Calu3 (cell line): ENCODE data around the gene EP300. TPM values are rescaled to one million over a fixed set of nuclear protein-coding genes. Genes with fewer than 3 reads are reported as not detected.
"Not testable (repeated sequence)": the region's sequence is repeated elsewhere in the genome, so short reads cannot be mapped to it uniquely, and the experiment has no call there.

ENCODE experiments used
- BruUV-seq: library from RNA; stranded (reverse); fragments of 400-500 nt; replicated peaks from 2 replicates; lab custom pipeline; 2021; lab: Mats Ljungman, UMichigan
- CTCF ChIA-PET: fragments of 300-600 bp; sonication (Branson Sonifier 250); formaldehyde crosslinking; loops from one replicate; lab custom pipeline; 2022; ENCODE audit warnings: antibody characterized with exemption; lab: Charles Lee
- DNase-seq: peaks from one replicate; pipeline ENCODE4 v3.0.0; 2022
- H3K27ac Mint-ChIP-seq: one replicate; pipeline ENCODE4 v1.8.0; 2022; ENCODE audit warnings: mixed read lengths; ENCODE audit not compliant: unreplicated experiment
- H3K27me3 Mint-ChIP-seq: one replicate; pipeline ENCODE4 v1.8.0; 2022; ENCODE audit warnings: mixed read lengths; ENCODE audit not compliant: unreplicated experiment
- H3K36me3 Mint-ChIP-seq: one replicate; pipeline ENCODE4 v1.8.0; 2022; ENCODE audit warnings: mild to moderate bottlenecking, moderate library complexity, mixed read lengths; ENCODE audit not compliant: insufficient read depth, unreplicated experiment
- H3K4me1 Mint-ChIP-seq: one replicate; pipeline ENCODE4 v1.8.0; 2022; ENCODE audit warnings: mild to moderate bottlenecking, low read depth, mixed read lengths; ENCODE audit not compliant: unreplicated experiment
- H3K4me3 Mint-ChIP-seq: one replicate; pipeline ENCODE4 v1.8.0; 2022; ENCODE audit warnings: mild to moderate bottlenecking, low read depth, moderate library complexity, mixed read lengths; ENCODE audit not compliant: unreplicated experiment
- H3K9me3 Mint-ChIP-seq: one replicate; pipeline ENCODE4 v1.8.0; 2022; ENCODE audit warnings: low read depth, mixed read lengths; ENCODE audit not compliant: unreplicated experiment
- intact Hi-C: fragments of 100-400 bp; cut with micrococcal nuclease; formaldehyde crosslinking; loops from one replicate; pipeline ENCODE4 v1.10.0; 2022; ENCODE audit not compliant: unreplicated experiment
- total RNA-seq: library from RNA; stranded (reverse); gene quantifications from 2 replicates; pipeline ENCODE4 v1.2.3, GENCODE V29; 2022
- TF ChIP-seq, protein P1 (sequence below): fragments of 200-600 bp; IDR thresholded peaks from one replicate; pipeline ENCODE4 v1.8.0; 2022; ENCODE audit warnings: antibody characterized with exemption; ENCODE audit not compliant: unreplicated experiment

Gene EP300
- total RNA-seq, 1 experiment from 2014 or later: 71.5 TPM

DNA sequence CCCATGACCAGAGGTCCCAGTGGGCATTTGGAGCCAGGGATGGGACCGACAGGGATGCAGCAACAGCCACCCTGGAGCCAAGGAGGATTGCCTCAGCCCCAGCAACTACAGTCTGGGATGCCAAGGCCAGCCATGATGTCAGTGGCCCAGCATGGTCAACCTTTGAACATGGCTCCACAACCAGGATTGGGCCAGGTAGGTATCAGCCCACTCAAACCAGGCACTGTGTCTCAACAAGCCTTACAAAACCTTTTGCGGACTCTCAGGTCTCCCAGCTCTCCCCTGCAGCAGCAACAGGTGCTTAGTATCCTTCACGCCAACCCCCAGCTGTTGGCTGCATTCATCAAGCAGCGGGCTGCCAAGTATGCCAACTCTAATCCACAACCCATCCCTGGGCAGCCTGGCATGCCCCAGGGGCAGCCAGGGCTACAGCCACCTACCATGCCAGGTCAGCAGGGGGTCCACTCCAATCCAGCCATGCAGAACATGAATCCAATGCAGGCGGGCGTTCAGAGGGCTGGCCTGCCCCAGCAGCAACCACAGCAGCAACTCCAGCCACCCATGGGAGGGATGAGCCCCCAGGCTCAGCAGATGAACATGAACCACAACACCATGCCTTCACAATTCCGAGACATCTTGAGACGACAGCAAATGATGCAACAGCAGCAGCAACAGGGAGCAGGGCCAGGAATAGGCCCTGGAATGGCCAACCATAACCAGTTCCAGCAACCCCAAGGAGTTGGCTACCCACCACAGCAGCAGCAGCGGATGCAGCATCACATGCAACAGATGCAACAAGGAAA lies 85.4 kb downstream of the EP300 start:
- H3K4me1 Mint-ChIP-seq: peaks cover 18% of the 10 kb centered on the region
- DNase-seq: no peak
- H3K27ac Mint-ChIP-seq: no peak overlapping the region
- intact Hi-C loops: no loop called here
- no peaks in the 10 kb centered on the region for H3K9me3 Mint-ChIP-seq
- CTCF ChIA-PET: interaction anchor here (0.5 kb wide), 1 partner anchor 470 kb away, joined by 5 read pairs; no protein-coding TSS in a partner anchor
- no peak overlapping the region for H3K4me3 Mint-ChIP-seq
- H3K36me3 Mint-ChIP-seq: peaks cover 60% of the 10 kb centered on the region
- TF ChIP-seq, protein P1, sequence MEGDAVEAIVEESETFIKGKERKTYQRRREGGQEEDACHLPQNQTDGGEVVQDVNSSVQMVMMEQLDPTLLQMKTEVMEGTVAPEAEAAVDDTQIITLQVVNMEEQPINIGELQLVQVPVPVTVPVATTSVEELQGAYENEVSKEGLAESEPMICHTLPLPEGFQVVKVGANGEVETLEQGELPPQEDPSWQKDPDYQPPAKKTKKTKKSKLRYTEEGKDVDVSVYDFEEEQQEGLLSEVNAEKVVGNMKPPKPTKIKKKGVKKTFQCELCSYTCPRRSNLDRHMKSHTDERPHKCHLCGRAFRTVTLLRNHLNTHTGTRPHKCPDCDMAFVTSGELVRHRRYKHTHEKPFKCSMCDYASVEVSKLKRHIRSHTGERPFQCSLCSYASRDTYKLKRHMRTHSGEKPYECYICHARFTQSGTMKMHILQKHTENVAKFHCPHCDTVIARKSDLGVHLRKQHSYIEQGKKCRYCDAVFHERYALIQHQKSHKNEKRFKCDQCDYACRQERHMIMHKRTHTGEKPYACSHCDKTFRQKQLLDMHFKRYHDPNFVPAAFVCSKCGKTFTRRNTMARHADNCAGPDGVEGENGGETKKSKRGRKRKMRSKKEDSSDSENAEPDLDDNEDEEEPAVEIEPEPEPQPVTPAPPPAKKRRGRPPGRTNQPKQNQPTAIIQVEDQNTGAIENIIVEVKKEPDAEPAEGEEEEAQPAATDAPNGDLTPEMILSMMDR: no peak
- no TSS peak for BruUV-seq
- H3K27me3 Mint-ChIP-seq: no peaks in the 10 kb centered on the region

GRCh38 chr22:41178425-41178975 lies 86.1 kb downstream of the EP300 start:
- Mint-ChIP-seq H3K27ac (no peak overlapping the region), H3K4me1 (peaks cover 18% of the 10 kb centered on the region), H3K9me3 (no peaks in the 10 kb centered on the region), H3K27me3 (no peaks in the 10 kb centered on the region), H3K36me3 (peaks cover 53% of the 10 kb centered on the region), H3K4me3 (no peak overlapping the region)
- CTCF ChIA-PET: no interaction called here
- no TSS peak for BruUV-seq
- TF ChIP-seq, protein P1: no peak
- intact Hi-C loops: no loop called here
- no peak for DNase-seq

GRCh38 chr22:41180362-41180761 lies 88.0 kb downstream of the EP300 start:
- H3K27me3 Mint-ChIP-seq, CTCF ChIA-PET, H3K27ac Mint-ChIP-seq, intact Hi-C loops, DNase-seq, H3K9me3 Mint-ChIP-seq, BruUV-seq, H3K4me3 Mint-ChIP-seq: not testable (repeated sequence)
- Mint-ChIP-seq H3K4me1 (peaks cover 18% of the 10 kb centered on the region), H3K36me3 (peaks cover 42% of the 10 kb centered on the region)

DNA sequence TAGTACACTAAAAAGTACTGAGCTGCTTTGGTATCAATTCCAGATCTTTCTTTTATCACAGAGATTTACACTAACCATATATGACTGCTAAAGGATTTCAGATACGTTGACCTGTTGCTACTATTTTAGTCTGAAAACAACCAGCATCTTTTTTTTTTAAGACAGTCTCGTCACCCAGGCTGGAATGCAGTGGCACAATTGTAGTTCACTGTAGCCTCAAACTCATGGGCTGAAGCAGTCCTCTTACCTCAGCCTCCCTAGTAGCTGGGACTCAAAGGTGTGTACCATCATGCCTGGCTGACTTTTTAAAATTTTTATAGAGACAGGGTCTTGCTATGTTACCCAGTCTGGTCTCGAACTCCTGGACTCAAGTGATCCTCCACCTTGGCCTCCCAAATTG lies 88.5 kb downstream of the EP300 start:
- peak overlapping the region; percentile 82 for H3K27ac Mint-ChIP-seq
- CTCF ChIA-PET: interaction anchor here (1.2 kb wide), 1 partner anchor 177 kb away, joined by 4 read pairs; no protein-coding TSS in a partner anchor

More for the DNA sequence above, 88.5 kb downstream of the EP300 start:
- DNase-seq: no peak
- TF ChIP-seq, protein P1: no peak
- no TSS peak for BruUV-seq
- intact Hi-C loops: no loop called here
- H3K4me1 Mint-ChIP-seq: peaks cover 18% of the 10 kb centered on the region
- peaks cover 42% of the 10 kb centered on the region for H3K36me3 Mint-ChIP-seq
- H3K9me3 Mint-ChIP-seq: no peaks in the 10 kb centered on the region
- H3K4me3 Mint-ChIP-seq: no peak overlapping the region
- no peaks in the 10 kb centered on the region for H3K27me3 Mint-ChIP-seq
